CD14-positive monocyte (primary cell): Measurements from ENCODE around the gene CBLC. TPM values are rescaled to one million over a fixed set of nuclear protein-coding genes. Genes with fewer than 3 reads are reported as not detected.
"Not testable (repeated sequence)": the region's sequence is repeated elsewhere in the genome, so short reads cannot be mapped to it uniquely, and the experiment has no call there.

Experiments
- DNase-seq, 3 donors: peaks; one replicate each; pipeline ENCODE4 v3.0.0-alpha.2; 2011 to 2022
- H2AFZ ChIP-seq: 2 replicates; pipeline ENCODE4 v1.6.0; 2012; ENCODE audit warnings: mild to moderate bottlenecking, low read depth, low read length, inconsistent platforms; ENCODE audit not compliant: insufficient read depth, poor library complexity, severe bottlenecking
- H3K27ac ChIP-seq, 2 donors: 1 replicate in 1 of 2; 2 replicates in 1 of 2; pipeline ENCODE4 v1.5.1; 2012 to 2013; ENCODE audit warnings: low read length in 2 of 2, control low read depth in 1 of 2, inconsistent platforms in 1 of 2, low read depth in 1 of 2, mild to moderate bottlenecking in 1 of 2
- H3K27me3 ChIP-seq, 2 donors: one replicate each; pipeline versions ENCODE4 v1.6.0 to v1.6.1; 2011 to 2013; ENCODE audit warnings: low read length in 2 of 2; ENCODE audit not compliant: control insufficient read depth in 2 of 2, insufficient read depth in 2 of 2
- H3K36me3 ChIP-seq, 2 donors: replicated peaks in 1 of 2; 1 replicate in 1 of 2; 2 replicates in 1 of 2; pipeline versions ENCODE4 v1.5.1 to v1.6.1; 2012 to 2013; ENCODE audit warnings: low read length in 2 of 2, control low read depth in 1 of 2, inconsistent platforms in 1 of 2, mild to moderate bottlenecking in 1 of 2; ENCODE audit not compliant: insufficient read depth in 2 of 2, control insufficient read depth in 1 of 2
- H3K4me1 ChIP-seq, 2 donors: 1 replicate in 1 of 2; 2 replicates in 1 of 2; pipeline versions ENCODE4 v1.5.1 to v1.6.1; 2012 to 2013; ENCODE audit warnings: low read length in 2 of 2, control low read depth in 1 of 2, inconsistent platforms in 1 of 2, mild to moderate bottlenecking in 1 of 2, moderate library complexity in 1 of 2; ENCODE audit not compliant: insufficient read depth in 2 of 2, control insufficient read depth in 1 of 2
- H3K4me2 ChIP-seq: replicated peaks from 2 replicates; pipeline ENCODE3; 2012; ENCODE audit warnings: low read length, moderate library complexity, mild to moderate bottlenecking; ENCODE audit not compliant: poor library complexity, severe bottlenecking; ENCODE audit errors: extremely low read depth
- H3K4me3 ChIP-seq, 3 experiments: fragments of 200-600 bp in 1 of 3; sonication (generic) in 1 of 3; replicated peaks in 1 of 3; 1 replicate in 2 of 3; 2 replicates in 1 of 3; pipeline ENCODE4 v1.5.1; 2011 to 2013; ENCODE audit warnings: low read length in 3 of 3, mild to moderate bottlenecking in 3 of 3, control low read depth in 2 of 3, low read depth in 2 of 3, inconsistent platforms in 1 of 3, moderate library complexity in 1 of 3
- H3K79me2 ChIP-seq: 2 replicates; pipeline ENCODE4 v1.6.0; 2012; ENCODE audit warnings: mild to moderate bottlenecking, control low read depth, inconsistent platforms, low read length, moderate library complexity; ENCODE audit not compliant: insufficient read depth
- H3K9ac ChIP-seq: 2 replicates; pipeline ENCODE4 v1.6.0; 2017; ENCODE audit warnings: low read length, mild to moderate bottlenecking; ENCODE audit not compliant: insufficient read depth, poor library complexity, severe bottlenecking
- H3K9me3 ChIP-seq, 2 donors: replicated peaks in 1 of 2; 1 replicate in 1 of 2; 2 replicates in 1 of 2; pipeline versions ENCODE4 v1.5.1 to v1.6.1; 2012 to 2013; ENCODE audit warnings: low read length in 2 of 2, control low read depth in 1 of 2; ENCODE audit not compliant: control insufficient read depth in 1 of 2, insufficient read depth in 1 of 2
- H4K20me1 ChIP-seq: 2 replicates; pipeline ENCODE4 v1.6.0; 2012; ENCODE audit warnings: mild to moderate bottlenecking, low read length, control low read depth, moderate library complexity; ENCODE audit not compliant: insufficient read depth
- H3K27ac Mint-ChIP-seq, 7 donors: one replicate each; pipeline ENCODE4 v1.8.0; 2020; ENCODE audit warnings: mild to moderate bottlenecking in 7 of 7, mixed read lengths in 7 of 7, moderate library complexity in 6 of 7, inconsistent platforms in 2 of 7
- H3K27me3 Mint-ChIP-seq, 3 donors: one replicate each; pipeline ENCODE4 v1.8.0; 2021 to 2022; ENCODE audit warnings: low read depth in 3 of 3, mild to moderate bottlenecking in 3 of 3, mixed read lengths in 3 of 3, moderate library complexity in 3 of 3, inconsistent platforms in 1 of 3
- H3K36me3 Mint-ChIP-seq, 2 donors: one replicate each; pipeline ENCODE4 v1.8.0; 2020; ENCODE audit warnings: mixed read lengths in 2 of 2, inconsistent platforms in 1 of 2, mild to moderate bottlenecking in 1 of 2
- H3K4me1 Mint-ChIP-seq: one replicate; pipeline ENCODE4 v1.8.0; 2020; ENCODE audit warnings: mild to moderate bottlenecking, mixed read lengths
- H3K4me3 Mint-ChIP-seq, 2 donors: one replicate each; pipeline ENCODE4 v1.8.0; 2020; ENCODE audit warnings: mild to moderate bottlenecking in 2 of 2, mixed read lengths in 2 of 2, moderate library complexity in 1 of 2
- H3K9me3 Mint-ChIP-seq, 7 donors: one replicate each; pipeline ENCODE4 v1.8.0; 2020 to 2022; ENCODE audit warnings: mixed read lengths in 7 of 7, mild to moderate bottlenecking in 6 of 7, moderate library complexity in 6 of 7, inconsistent platforms in 2 of 7
- CTCF ChIP-seq: fragments of 200-600 bp; IDR thresholded peaks from one replicate; pipeline ENCODE4 v1.8.0; 2022; ENCODE audit warnings: antibody characterized with exemption, mild to moderate bottlenecking
- WGBS: methylation state at CpG from one replicate; pipeline ENCODE4 v1.1.5; 2013; ENCODE audit warnings: missing lambda C conversion rate; ENCODE audit not compliant: insufficient coverage; 5-methylcytosine and 5-hydroxymethylcytosine counted together
- intact Hi-C, 2 donors: fragments of 100-400 bp; cut with micrococcal nuclease; formaldehyde crosslinking; loops; one replicate each; pipeline versions ENCODE4 v1.15.0 to v1.15.1; 2023
- polyA plus RNA-seq, 3 donors: library from polyadenylated mRNA; depleted of rRNA in 1 of 3; unstranded in 2 of 3; stranded (reverse) in 1 of 3; fragments of 300-500 nt in 2 of 3; fragments of >200 nt in 1 of 3; fragmentation: Illumina TruSeq in 2 of 3; gene quantifications; 1 replicate in 2 of 3; 2 replicates in 1 of 3; pipeline ENCODE4 v1.2.3, GENCODE V29; 2012 to 2021

The CBLC gene
- polyA plus RNA-seq, 3 donors: not detected

- Histone ChIP-seq H2AFZ (no peak overlapping the region), H3K27me3 (no peaks in the 10 kb centered on the region), H3K9ac (no peak overlapping the region), H3K9me3 (no peaks in the 10 kb centered on the region), H3K4me2 (no peak overlapping the region), H3K79me2 (no peaks in the 10 kb centered on the region), H3K4me1 (no peaks in the 10 kb centered on the region), H4K20me1 (no peaks in the 10 kb centered on the region), H3K27ac (no peak overlapping the region), H3K36me3 (no peaks in the 10 kb centered on the region), H3K4me3 (no peak overlapping the region)
- Mint-ChIP-seq H3K27me3 (peaks cover 10 to 16% (median 15%) of the 10 kb centered on the region in 3 donors), H3K27ac (no peak overlapping the region), H3K36me3 (no peaks in the 10 kb centered on the region), H3K4me3 (no peak overlapping the region), H3K9me3 (no peaks in the 10 kb centered on the region), H3K4me1 (no peaks in the 10 kb centered on the region)
- 57% methylated on average over 1 of the region's 4 CpGs for whole genome bisulfite sequencing
- DNase-seq: no peak
- intact Hi-C loops: no loop called here
- no peak for TF ChIP-seq CTCF
Measured at GRCh38 chr19:44823373-44823698, 45.6 kb downstream of the CBLC start.

GRCh38 chr19:44824761-44825160 is 47.1 kb downstream of the CBLC start:
- Histone ChIP-seq H3K36me3 (no peaks in the 10 kb centered on the region), H3K9ac (no peak overlapping the region), H3K9me3 (no peaks in the 10 kb centered on the region), H3K27ac (no peak overlapping the region), H3K4me1 (no peaks in the 10 kb centered on the region), H3K4me2 (no peak overlapping the region), H3K27me3 (no peaks in the 10 kb centered on the region), H3K79me2 (no peaks in the 10 kb centered on the region), H4K20me1 (no peaks in the 10 kb centered on the region), H3K4me3 (no peak overlapping the region), H2AFZ (no peak overlapping the region)
- Mint-ChIP-seq H3K36me3 (no peaks in the 10 kb centered on the region), H3K4me1 (no peaks in the 10 kb centered on the region), H3K4me3 (no peak overlapping the region), H3K27me3 (peaks cover 5 to 16% (median 16%) of the 10 kb centered on the region in 3 donors), H3K27ac (no peak overlapping the region), H3K9me3 (no peaks in the 10 kb centered on the region)
- WGBS: 91% methylated on average over 4 of the region's 4 CpGs
- no peak for TF ChIP-seq CTCF
- intact Hi-C loops: no loop called here
- no peak for DNase-seq

GRCh38 chr19:44832875-44833274 is 55.2 kb downstream of the CBLC start:
- H3K9me3 ChIP-seq, H3K27ac ChIP-seq, H3K9ac ChIP-seq, H3K79me2 ChIP-seq, intact Hi-C loops, H4K20me1 ChIP-seq, H3K4me3 ChIP-seq, H3K4me1 Mint-ChIP-seq, H3K36me3 ChIP-seq, H3K36me3 Mint-ChIP-seq, H3K4me1 ChIP-seq, H3K27me3 Mint-ChIP-seq, H3K4me2 ChIP-seq, DNase-seq, H3K9me3 Mint-ChIP-seq, H2AFZ ChIP-seq, H3K27me3 ChIP-seq, H3K4me3 Mint-ChIP-seq, H3K27ac Mint-ChIP-seq: not testable (repeated sequence)
- no CpG with 5 or more reads among the region's 6 CpGs for WGBS

DNA sequence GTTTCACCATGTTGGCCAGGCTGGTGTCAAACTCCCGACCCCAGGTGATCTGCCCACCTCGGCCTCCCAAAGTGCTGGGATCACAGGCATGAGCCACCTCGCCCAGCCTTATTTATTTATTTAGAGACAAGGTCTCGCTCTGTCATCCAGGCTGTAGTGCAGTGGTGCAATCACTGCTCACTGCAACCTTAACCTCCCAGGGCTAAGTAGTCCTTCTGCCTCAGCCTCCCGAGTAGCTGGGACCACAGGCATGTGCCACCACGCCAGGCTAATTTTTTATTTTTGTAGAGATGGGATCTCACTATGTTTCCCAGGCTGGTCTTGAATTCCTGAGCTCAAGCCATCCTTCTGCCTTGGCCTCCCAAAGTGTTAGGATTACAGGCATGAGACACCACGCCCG is 56.7 kb downstream of the CBLC start:
- DNase-seq, H3K27me3 ChIP-seq, H3K4me3 Mint-ChIP-seq, H3K9ac ChIP-seq, intact Hi-C loops, H3K36me3 Mint-ChIP-seq, H3K4me2 ChIP-seq, H3K9me3 ChIP-seq, H3K27ac Mint-ChIP-seq, H3K9me3 Mint-ChIP-seq, H3K4me3 ChIP-seq, H3K27ac ChIP-seq, H3K4me1 ChIP-seq, H2AFZ ChIP-seq, H3K27me3 Mint-ChIP-seq, H4K20me1 ChIP-seq, H3K4me1 Mint-ChIP-seq, H3K36me3 ChIP-seq, H3K79me2 ChIP-seq: not testable (repeated sequence)
- 100% methylated on average over 2 of the region's 8 CpGs for WGBS
